Adipocyte (in vitro differentiated cells): Measurements from ENCODE around the gene CASP5.
A peak's percentile ranks its signal among the peaks of the same experiment; 100 is the strongest.
"Not testable (repeated sequence)": the region's sequence is repeated elsewhere in the genome, so short reads cannot be mapped to it uniquely, and the experiment has no call there.

Experiments
- DNase-seq: peaks from one replicate; pipeline ENCODE4 v3.0.0-alpha.2; 2015; ENCODE audit warnings: low read depth
- H3K27me3 ChIP-seq: replicated peaks from 2 replicates; pipeline ENCODE4 v1.7.0; 2013; ENCODE audit warnings: mild to moderate bottlenecking, low read length, moderate library complexity; ENCODE audit not compliant: control insufficient read depth, insufficient read depth
- H3K36me3 ChIP-seq: 2 replicates; pipeline ENCODE4 v1.7.0; 2013; ENCODE audit warnings: low read length, mild to moderate bottlenecking, moderate library complexity; ENCODE audit not compliant: control insufficient read depth, insufficient read depth, severe bottlenecking
- H3K4me1 ChIP-seq: 2 replicates; pipeline ENCODE4 v1.7.0; 2013; ENCODE audit warnings: mild to moderate bottlenecking, low read length, moderate library complexity; ENCODE audit not compliant: control insufficient read depth, insufficient read depth
- H3K4me3 ChIP-seq: 2 replicates; pipeline ENCODE4 v1.7.0; 2013; ENCODE audit warnings: mild to moderate bottlenecking, low read length, moderate library complexity
- H3K9ac ChIP-seq: 2 replicates; pipeline ENCODE4 v1.7.0; 2013; ENCODE audit warnings: mild to moderate bottlenecking, low read length, moderate library complexity
- H3K9me3 ChIP-seq: 2 replicates; pipeline ENCODE4 v1.7.0; 2013; ENCODE audit warnings: mild to moderate bottlenecking, low read length, moderate library complexity; ENCODE audit not compliant: control insufficient read depth

Gene CASP5

GRCh38 chr11:105049481-105049880, 26.5 kb upstream of the CASP5 start:
- no peak overlapping the region for H3K9ac ChIP-seq
- no peaks in the 10 kb centered on the region for H3K27me3 ChIP-seq
- H3K9me3 ChIP-seq, result no peaks in the 10 kb centered on the region
- peaks cover 26% of the 10 kb centered on the region for H3K4me1 ChIP-seq
- DNase-seq, result no peak
- no peak overlapping the region for H3K4me3 ChIP-seq
- H3K36me3 ChIP-seq, result no peaks in the 10 kb centered on the region

GRCh38 chr11:105046898-105047579, 24.1 kb upstream of the CASP5 start:
- peaks cover 26% of the 10 kb centered on the region for H3K4me1 ChIP-seq
- H3K9ac ChIP-seq, result no peak overlapping the region
- peak; percentile 97 for DNase-seq
- H3K4me3 ChIP-seq, result peak overlapping the region; percentile 45
- no peaks in the 10 kb centered on the region for H3K27me3 ChIP-seq
- no peaks in the 10 kb centered on the region for H3K36me3 ChIP-seq
- no peaks in the 10 kb centered on the region for H3K9me3 ChIP-seq

GRCh38 chr11:105045676-105046296, 22.8 kb upstream of the CASP5 start:
- H3K9me3 ChIP-seq, result no peaks in the 10 kb centered on the region
- peak overlapping the region; percentile 72 for H3K4me3 ChIP-seq
- H3K4me1 ChIP-seq, result peaks cover 26% of the 10 kb centered on the region
- H3K36me3 ChIP-seq, result no peaks in the 10 kb centered on the region
- H3K9ac ChIP-seq, result peak overlapping the region; percentile 47
- H3K27me3 ChIP-seq, result no peaks in the 10 kb centered on the region
- no peak for DNase-seq

- not testable (repeated sequence) for H3K36me3 ChIP-seq, H3K9me3 ChIP-seq, H3K27me3 ChIP-seq
- H3K4me3 ChIP-seq, result peak within 1 kb of the TSS; percentile 72
- H3K9ac ChIP-seq, result peak within 1 kb of the TSS; percentile 47
- peaks cover 26% of the 10 kb centered on the region for H3K4me1 ChIP-seq
- DNase-seq, result peak; percentile 53
Measured at GRCh38 chr11:105044557-105045524, 21.9 kb upstream of the CASP5 start, which contains the start of gene CARD16. Gene CARD16, minus strand, starts transcription at chr11:105045335. Its CDS starts 38 bp downstream, at chr11:105045297.

GRCh38 chr11:105042178-105042577, 19.2 kb upstream of the CASP5 start:
- no peak overlapping the region for H3K4me3 ChIP-seq
- peaks cover 32% of the 10 kb centered on the region for H3K4me1 ChIP-seq
- H3K27me3 ChIP-seq, result no peaks in the 10 kb centered on the region
- no peaks in the 10 kb centered on the region for H3K9me3 ChIP-seq
- no peaks in the 10 kb centered on the region for H3K36me3 ChIP-seq
- DNase-seq, result no peak
- H3K9ac ChIP-seq, result no peak overlapping the region

DNA sequence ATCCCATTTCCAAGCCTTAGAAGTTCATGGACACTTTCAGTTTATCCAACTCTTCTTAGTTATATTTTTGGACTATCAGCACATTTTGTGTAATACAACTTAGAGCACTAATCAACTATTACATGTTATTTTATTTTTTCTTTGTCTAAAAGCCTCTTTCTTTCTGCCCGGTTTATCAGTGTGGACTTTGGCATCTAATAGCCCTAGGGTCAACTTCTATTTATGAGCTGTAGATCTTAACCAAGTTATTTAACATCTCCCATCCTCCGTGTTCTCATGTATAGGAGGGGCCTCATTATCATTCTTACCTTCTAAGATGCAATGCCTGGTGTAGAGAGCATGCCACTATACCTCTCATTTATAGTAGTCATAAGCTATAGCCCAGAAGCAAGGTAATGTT, 17.7 kb upstream of the CASP5 start:
- H3K4me3 ChIP-seq, result no peak overlapping the region
- H3K27me3 ChIP-seq, result no peaks in the 10 kb centered on the region
- H3K36me3 ChIP-seq, result no peaks in the 10 kb centered on the region
- H3K9ac ChIP-seq, result no peak overlapping the region
- H3K9me3 ChIP-seq, result no peaks in the 10 kb centered on the region
- DNase-seq, result no peak
- H3K4me1 ChIP-seq, result peaks cover 20% of the 10 kb centered on the region

DNA sequence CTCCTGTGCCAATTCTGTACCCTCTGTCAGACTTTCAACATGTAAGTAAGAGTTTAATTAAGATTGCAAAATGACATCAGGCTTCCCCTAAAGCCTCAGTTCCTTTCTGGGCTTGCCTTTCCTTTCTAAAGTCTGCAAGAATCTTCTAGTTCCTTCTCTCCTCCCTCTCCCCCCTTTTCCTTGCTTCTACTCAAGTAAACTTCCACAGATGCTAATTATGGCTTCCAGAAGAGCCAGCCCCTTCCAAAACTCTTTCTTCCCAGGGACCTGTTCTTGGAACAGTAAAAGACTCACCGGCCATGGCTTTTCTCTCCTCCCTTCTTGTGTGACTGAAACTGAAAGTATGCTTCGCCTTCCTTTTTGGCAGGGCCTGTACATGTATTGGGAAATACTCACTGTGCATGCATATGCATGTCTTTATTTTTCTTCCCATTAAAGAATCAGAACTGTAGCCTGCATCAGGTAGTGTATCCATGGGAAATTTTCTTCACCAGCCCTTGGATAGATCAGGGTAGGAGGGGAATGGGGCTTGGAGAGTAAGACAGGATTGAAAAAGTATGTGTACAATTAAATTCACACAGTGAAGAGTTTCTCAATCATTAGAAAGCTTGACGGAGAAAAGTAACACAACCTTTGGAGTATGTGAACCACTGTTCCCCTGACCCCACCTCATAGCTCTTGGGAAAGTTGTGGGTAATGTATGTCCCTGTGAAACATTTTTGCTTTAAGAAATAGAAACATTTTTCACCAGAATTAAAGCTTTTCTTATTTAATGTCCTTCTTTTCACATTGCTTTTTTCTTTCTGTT, 12.0 kb upstream of the CASP5 start, which contains the start of gene CASP1:
TSS of gene CASP1 (minus strand) at position 332 of the 808 bp plus-strand sequence. CDS start at position 301, 31 bp downstream.
- Histone ChIP-seq H3K27me3 (no peaks in the 10 kb centered on the region), H3K9ac (peak within 1 kb of the TSS; percentile 69), H3K4me1 (peaks cover 29% of the 10 kb centered on the region), H3K4me3 (peak within 1 kb of the TSS; percentile 76), H3K9me3 (no peaks in the 10 kb centered on the region), H3K36me3 (peaks cover 2% of the 10 kb centered on the region)
- peak; percentile 91 for DNase-seq

DNA sequence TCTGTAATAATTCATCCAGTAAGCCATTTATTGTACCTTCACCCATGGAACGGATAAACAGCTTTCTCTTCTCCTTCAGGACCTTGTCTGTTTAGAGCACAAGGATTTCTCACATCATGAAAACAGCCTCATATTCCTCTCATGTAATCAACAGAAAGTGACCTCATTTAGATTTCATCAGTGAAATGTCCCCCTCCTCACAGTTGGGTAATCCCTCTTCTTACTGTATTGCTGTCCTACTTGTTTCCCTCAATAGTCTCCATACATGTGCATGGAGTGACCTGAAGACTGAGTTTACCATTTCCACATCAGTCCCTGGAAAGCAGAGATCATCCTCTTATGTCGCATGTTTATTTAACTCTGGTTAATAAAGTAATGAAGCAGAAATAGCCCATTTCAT, 11.4 kb upstream of the CASP5 start:
- peak; percentile 9 for DNase-seq
- H3K27me3 ChIP-seq, H3K36me3 ChIP-seq, H3K9me3 ChIP-seq: not testable (repeated sequence)
- Histone ChIP-seq H3K4me1 (peaks cover 29% of the 10 kb centered on the region), H3K4me3 (peak overlapping the region; percentile 76), H3K9ac (peak overlapping the region; percentile 69)

- H3K9ac ChIP-seq, result no peak overlapping the region
- no peaks in the 10 kb centered on the region for H3K27me3 ChIP-seq
- H3K4me3 ChIP-seq, result peak overlapping the region; percentile 76
- no peak for DNase-seq
- H3K9me3 ChIP-seq, result no peaks in the 10 kb centered on the region
- peaks cover 25% of the 10 kb centered on the region for H3K4me1 ChIP-seq
- H3K36me3 ChIP-seq, result peaks cover 15% of the 10 kb centered on the region
Measured at GRCh38 chr11:105033781-105034180, 10.8 kb upstream of the CASP5 start.

GRCh38 chr11:105033343-105033742, 10.4 kb upstream of the CASP5 start:
- no peak for DNase-seq
- Histone ChIP-seq H3K9ac (no peak overlapping the region), H3K36me3 (peaks cover 15% of the 10 kb centered on the region), H3K27me3 (no peaks in the 10 kb centered on the region), H3K4me1 (peaks cover 23% of the 10 kb centered on the region), H3K4me3 (peak overlapping the region; percentile 20), H3K9me3 (no peaks in the 10 kb centered on the region)
